ENCODE results near the gene XKR7. TPM values are rescaled to one million over a fixed set of nuclear protein-coding genes. Genes with fewer than 3 reads are reported as not detected.
A peak's percentile ranks its signal among the peaks of the same experiment; 100 is the strongest.

XKR7 gene
- total and polyA plus RNA-seq, 10 of the 15 experiments (the other 5 are each of a cell fraction or from before 2014, with no cell fraction given), result not detected

GRCh38 chr20:31968291-31969126, 558 bp downstream of the XKR7 start (continued):
- peak; percentile 95 for TF ChIP-seq NKRF (conservative IDR thresholded peaks at IDR 0.05)
- TF ChIP-seq ZNF217 (IDR thresholded peaks at IDR 0.05), result no peak
- TF ChIP-seq GATAD2B (conservative IDR thresholded peaks at IDR 0.05; ENCODE audit: low read depth), result no peak
- peak; percentile 99 for TF ChIP-seq RCOR1 (conservative IDR thresholded peaks at IDR 0.05; ENCODE audit: low read depth, low read length)
- TF ChIP-seq ZNF24 (IDR thresholded peaks at IDR 0.05), result no peak
- no peak for TF ChIP-seq EP300 (IDR thresholded peaks at IDR 0.05; ENCODE audit: borderline replicate concordance in 1 of 2, control insufficient read depth in 1 of 2, low read depth in 2 of 2, low read length in 2 of 2)
- TF ChIP-seq CHD2 (IDR thresholded peaks at IDR 0.05; ENCODE audit: borderline replicate concordance, low read depth, low read length), result no peak
- no peak for TF ChIP-seq KDM1A (IDR thresholded peaks at IDR 0.05; ENCODE audit: borderline replicate concordance)
- no peak for TF ChIP-seq ZNF622 (IDR thresholded peaks at IDR 0.05)
- TF ChIP-seq FOS (IDR thresholded peaks at IDR 0.05; ENCODE audit: borderline replicate concordance, extremely low read depth, insufficient read length), result no peak
- no peak for TF ChIP-seq TAF1 (IDR thresholded peaks at IDR 0.05; ENCODE audit: borderline replicate concordance, low read depth, low read length)
- TF ChIP-seq ZBTB40 (IDR thresholded peaks at IDR 0.05; ENCODE audit: borderline replicate concordance), result peak; percentile 88
- TF ChIP-seq CREM (IDR thresholded peaks at IDR 0.05; ENCODE audit: low read depth), result 0 out of 2 replicates have a peak, but pooled peaks have one; percentile 35
- no peak for TF ChIP-seq NR2C1 (IDR thresholded peaks at IDR 0.05)
- 0 out of 2 replicates have a peak, but pooled peaks have one; percentile 16 for TF ChIP-seq DPF2 (IDR thresholded peaks at IDR 0.05)
- no peak for TF ChIP-seq FOXK2 (IDR thresholded peaks at IDR 0.05)
- TF ChIP-seq NR2F1 (conservative IDR thresholded peaks at IDR 0.05), result no peak
- TF ChIP-seq BCL3 (IDR thresholded peaks at IDR 0.05; ENCODE audit: borderline replicate concordance, insufficient read depth, low read depth, low read length, poor library complexity, severe bottlenecking), result no peak
- no peak for TF ChIP-seq SIX5 (IDR thresholded peaks at IDR 0.05; ENCODE audit: low read depth, low read length, severe bottlenecking)
- TF ChIP-seq IRF4 (IDR thresholded peaks at IDR 0.05; ENCODE audit: low read depth, low read length), result no peak
- TF ChIP-seq TCF12 (IDR thresholded peaks at IDR 0.05; ENCODE audit: low read depth, low read length), result 0 out of 2 replicates have a peak, but pooled peaks have one; percentile 47
- no peak for TF ChIP-seq CREB1 (IDR thresholded peaks at IDR 0.05; ENCODE audit: low read depth)

All from GM12878 (cell line).